Activated gamma-delta T cell treated with Interleukin-2 at 50 U/mL for 16 hours (primary cell): ENCODE data around the gene APLP2.

Experiments used
- DNase-seq: peaks from one replicate; pipeline ENCODE4 v3.0.0-alpha.2; 2020

Gene APLP2

GRCh38 chr11:130122141-130122575 is 52.5 kb downstream of the APLP2 start:
- DNase-seq, result no peak

DNA sequence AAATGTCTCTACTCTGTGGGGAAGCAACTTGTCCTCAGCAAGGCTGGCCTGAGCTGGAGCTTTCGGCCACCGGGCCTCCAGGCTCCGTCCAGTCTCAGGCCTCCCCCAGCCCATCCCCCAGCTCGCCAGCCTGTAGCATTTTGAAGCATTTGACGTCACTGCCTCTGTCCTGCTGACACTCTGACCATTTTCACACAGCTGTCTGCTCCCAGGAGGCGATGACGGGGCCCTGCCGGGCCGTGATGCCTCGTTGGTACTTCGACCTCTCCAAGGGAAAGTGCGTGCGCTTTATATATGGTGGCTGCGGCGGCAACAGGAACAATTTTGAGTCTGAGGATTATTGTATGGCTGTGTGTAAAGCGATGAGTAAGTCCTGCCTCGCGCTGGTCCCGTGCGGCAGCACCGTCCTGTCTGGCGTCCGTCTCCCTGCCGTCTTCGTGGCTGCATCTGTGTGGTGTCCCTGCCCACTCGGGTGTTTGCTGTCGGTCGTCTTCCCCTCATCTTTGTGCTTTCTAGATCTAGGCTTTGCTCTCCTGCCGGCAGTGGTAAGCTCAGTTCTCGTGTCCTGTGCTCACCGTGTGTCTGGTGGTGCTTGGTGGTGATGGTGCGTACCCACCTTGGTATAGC is 53.8 kb downstream of the APLP2 start:
- no peak for DNase-seq

DNA sequence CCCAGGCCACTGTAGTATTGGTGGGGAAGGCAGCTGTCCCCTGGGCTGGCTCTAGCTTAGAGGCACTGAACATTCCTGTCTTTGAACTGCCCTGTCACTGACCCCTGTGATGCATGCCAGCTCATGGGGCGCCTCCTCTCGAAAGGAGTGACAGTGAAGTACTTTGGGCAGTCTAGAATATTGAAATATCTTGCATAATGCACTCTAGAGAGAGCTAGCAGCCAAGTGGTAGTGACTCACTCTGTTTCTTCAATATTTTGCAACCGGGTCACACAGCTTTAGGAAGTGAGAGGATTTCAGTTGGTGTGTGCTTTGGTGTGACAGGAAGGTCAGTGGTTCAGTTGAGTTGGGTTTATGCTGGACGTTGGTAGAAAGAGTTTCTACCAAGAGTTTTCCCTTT is 54.4 kb downstream of the APLP2 start:
- DNase-seq, result no peak

- DNase-seq, result no peak
Measured at GRCh38 chr11:130125638-130126037, 55.9 kb downstream of the APLP2 start.

GRCh38 chr11:130126516-130126915 is 56.8 kb downstream of the APLP2 start:
- DNase-seq, result no peak

- no peak for DNase-seq
Measured at GRCh38 chr11:130127509-130127908, 57.8 kb downstream of the APLP2 start.

DNA sequence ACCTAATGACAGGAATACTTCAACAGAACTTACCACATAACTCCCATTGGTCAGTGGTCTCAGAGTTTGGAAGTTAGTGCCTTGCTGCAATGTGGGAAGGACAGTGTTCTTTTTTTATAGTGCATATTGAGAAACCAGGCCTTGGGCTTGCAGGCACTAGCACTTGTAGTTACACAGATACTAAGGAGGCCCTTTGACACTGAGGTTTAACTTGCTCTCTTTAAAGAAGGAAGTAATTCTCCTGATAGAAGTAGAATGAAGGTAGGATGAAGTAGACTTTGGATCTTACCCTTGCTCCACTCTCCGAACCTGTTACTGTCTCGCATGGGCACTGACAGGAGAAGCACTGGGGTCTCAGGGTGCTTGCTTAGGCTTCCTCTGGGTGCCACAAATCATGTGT is 58.9 kb downstream of the APLP2 start:
- DNase-seq, result no peak

DNA sequence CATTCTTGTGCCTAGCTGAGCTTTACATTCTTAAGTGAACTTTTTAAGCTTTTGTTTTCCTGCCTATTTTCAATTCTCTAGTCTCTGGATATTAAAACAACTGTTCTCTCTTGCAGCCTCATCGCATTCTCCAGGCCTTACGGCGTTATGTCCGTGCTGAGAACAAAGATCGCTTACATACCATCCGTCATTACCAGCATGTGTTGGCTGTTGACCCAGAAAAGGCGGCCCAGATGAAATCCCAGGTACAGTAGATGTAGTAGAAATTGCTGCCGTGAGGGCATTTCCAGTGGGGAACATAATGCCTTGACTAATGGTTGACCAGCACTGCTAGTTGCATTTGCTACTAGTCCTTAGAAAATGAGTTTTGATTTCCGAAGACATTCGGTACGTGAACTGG is 60.2 kb downstream of the APLP2 start:
- DNase-seq, result no peak

GRCh38 chr11:130131961-130132850 is 62.5 kb downstream of the APLP2 start:
- peak; percentile 51 for DNase-seq

DNA sequence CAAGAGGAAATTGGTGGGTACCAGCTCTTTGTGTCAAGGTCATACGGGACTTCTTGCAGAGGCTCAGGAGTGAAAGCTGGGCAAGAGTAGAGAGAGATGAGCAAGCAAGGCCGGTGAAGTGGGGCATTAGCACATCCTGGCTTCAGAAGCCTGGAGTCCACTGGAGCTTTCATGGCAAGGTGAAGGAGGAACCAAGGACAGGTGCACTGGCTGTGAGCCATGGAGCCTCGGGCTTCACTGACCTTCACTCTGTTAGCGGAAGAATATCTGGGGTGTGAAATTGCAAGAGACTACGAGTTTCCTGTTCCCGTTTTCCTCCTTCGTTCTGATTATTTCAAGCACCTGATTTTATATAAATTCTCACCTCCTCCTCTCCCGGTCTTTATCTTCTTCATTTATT is 64.0 kb downstream of the APLP2 start:
- no peak for DNase-seq

DNA sequence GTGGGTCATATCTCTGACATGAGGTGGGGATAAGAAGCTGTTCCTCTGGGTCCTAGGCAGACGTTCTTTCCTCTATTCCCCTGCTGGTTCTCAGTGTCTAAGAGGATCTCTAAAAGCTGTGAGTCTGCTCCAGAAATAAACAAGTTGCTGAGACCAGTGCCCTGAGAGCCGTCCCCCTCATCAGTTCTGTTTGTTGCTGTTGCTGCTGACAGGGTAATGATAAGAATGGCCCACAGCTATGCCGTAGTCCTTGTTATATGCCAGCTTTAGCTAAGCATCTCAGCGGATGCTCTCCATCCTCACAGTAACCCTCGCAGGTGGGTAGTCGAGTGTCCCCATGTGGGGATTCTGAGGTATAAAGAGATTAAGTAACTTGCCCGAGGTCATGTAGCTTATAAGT is 66.4 kb downstream of the APLP2 start:
- no peak for DNase-seq

- DNase-seq, result no peak
Measured at GRCh38 chr11:130137999-130138398, 68.3 kb downstream of the APLP2 start.

- DNase-seq, result no peak
Measured at GRCh38 chr11:130139401-130139800, 69.7 kb downstream of the APLP2 start.

- no peak for DNase-seq
Measured at GRCh38 chr11:130141561-130142341, 72.1 kb downstream of the APLP2 start.

DNA sequence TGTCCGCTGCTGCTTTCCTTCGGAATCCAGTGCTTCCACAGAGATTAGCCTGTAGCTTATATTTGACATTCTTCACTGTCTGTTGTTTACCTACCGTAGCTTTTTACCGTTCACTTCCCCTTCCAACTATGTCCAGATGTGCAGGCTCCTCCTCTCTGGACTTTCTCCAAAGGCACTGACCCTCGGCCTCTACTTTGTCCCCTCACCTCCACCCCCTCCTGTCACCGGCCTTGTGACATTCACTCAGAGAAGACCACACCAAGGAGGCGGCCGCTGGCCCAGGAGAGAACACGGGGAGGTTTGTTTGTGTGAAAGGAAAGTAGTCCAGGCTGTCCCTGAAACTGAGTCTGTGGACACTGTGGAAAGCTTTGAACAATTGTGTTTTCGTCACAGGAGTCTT is 74.4 kb downstream of the APLP2 start:
- DNase-seq, result no peak

- DNase-seq, result no peak
Measured at GRCh38 chr11:130144861-130145281, 75.2 kb downstream of the APLP2 start.

- DNase-seq, result no peak
Measured at GRCh38 chr11:130145311-130145812, 75.7 kb downstream of the APLP2 start.

DNA sequence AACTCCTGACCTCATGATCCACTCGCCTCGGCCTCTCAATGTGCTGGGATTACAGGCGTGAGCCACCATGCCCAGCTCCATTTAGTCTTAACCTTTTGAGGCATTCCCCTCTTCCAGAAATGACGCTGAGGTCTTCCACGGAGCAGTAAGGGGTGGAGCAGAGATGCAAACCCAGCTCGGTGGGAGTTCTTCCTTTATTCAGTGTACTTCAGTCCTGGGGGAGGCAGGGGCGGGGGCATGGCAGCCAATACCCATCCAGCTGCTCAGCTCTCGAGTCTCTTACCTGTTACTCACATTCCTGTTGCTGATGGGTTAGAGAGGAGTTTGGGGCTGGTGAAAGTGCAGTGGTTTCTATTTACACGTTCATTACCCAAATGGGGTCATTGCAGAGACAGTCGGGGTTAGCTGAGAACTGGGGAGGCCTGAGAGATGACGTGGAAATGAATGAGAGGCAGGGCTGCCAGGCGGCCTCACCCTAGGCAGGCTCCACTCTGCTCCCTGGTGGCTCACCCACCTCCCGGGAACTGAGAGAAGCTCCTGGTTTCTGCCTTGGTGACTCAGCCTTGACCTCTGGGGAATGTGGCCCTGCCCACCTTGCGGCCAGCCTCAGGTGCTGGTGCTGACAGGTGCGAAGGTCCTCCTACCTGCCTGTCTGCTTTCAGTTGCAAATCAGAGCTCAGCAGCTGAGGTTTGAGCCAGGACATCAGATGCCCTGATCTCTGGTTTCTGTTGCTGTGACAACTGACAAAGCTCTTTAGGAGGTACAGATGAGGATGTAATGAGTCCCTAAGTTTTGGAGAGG is 76.5 kb downstream of the APLP2 start:
- no peak for DNase-seq

GRCh38 chr11:130146796-130147195 is 77.1 kb downstream of the APLP2 start:
- DNase-seq, result no peak

DNA sequence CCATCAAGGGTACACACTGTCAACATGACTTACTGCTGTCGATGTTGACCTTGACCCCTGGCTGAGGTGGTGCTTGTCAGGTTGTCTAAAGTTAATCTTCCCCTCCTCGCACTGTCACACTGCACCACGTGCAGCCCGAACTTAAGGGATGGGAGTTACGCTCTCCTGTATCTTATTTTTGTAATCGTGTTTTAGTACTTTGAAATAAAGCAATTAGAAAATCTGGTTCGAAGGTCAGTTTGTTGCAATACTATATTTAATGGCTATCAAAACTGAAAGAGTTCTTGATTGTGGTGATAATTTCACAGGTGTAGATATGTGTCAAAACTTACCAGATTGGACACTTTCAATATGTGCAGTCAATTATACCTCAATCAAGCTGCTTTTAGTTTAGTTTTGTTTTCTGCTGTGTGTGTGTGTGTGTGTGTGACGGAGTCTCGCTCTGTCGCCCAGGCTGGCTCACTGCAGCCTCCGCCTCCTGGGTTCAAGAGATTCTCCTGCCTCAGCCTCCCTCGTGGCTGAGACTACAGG is 79.2 kb downstream of the APLP2 start:
- DNase-seq, result no peak

DNA sequence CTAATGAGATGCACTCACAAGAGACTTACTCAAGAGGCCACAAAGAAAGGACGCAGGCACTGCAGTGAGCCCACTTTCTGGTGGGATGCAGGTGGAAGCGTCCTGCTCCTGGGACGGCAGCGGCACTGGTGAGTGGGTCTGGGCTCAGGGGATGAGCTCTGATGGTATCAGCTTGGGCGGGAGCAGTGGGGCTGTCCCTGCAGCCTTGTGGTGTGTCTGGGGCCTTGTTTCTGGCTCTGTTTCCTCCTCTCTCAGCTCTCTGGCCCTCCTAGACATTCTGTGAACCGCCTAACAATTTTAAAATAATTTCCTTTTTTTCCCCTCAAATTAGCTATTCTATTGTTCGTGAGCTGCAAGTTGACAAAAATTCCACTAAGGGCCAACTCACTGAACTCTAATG is 81.1 kb downstream of the APLP2 start:
- DNase-seq, result no peak

- DNase-seq, result no peak
Measured at GRCh38 chr11:130151196-130151595, 81.5 kb downstream of the APLP2 start.
